Natural killer cell (primary cell): ENCODE measurements around the gene TSHZ1. TPM values are rescaled to one million over a fixed set of nuclear protein-coding genes. Genes with fewer than 3 reads are reported as not detected.

ENCODE experiments used
- ATAC-seq, 3 donors: fragments of 150-1000 bp in 2 of 3; fragments of 200-7000 bp in 1 of 3; cut with Tn5 transposase; 1 replicate in 1 of 3; 2 replicates in 2 of 3; pipeline ENCODE4 v1.10.0; 2021; ENCODE audit warnings: mild to moderate bottlenecking in 2 of 3, moderate library complexity in 2 of 3
- DNase-seq, 2 donors: peaks; one replicate each; pipeline versions ENCODE4 v3.0.0 to v3.0.0-alpha.2; 2013 to 2021; ENCODE audit warnings: mixed read lengths in 1 of 2
- H3K27ac ChIP-seq: one replicate; pipeline ENCODE4 v1.5.1; 2013; ENCODE audit warnings: mild to moderate bottlenecking, low read length
- H3K27me3 ChIP-seq: one replicate; pipeline ENCODE4 v1.6.1; 2013; ENCODE audit warnings: low read length; ENCODE audit not compliant: control insufficient read depth, insufficient read depth
- H3K36me3 ChIP-seq: one replicate; pipeline ENCODE4 v1.6.1; 2013; ENCODE audit warnings: low read length; ENCODE audit not compliant: control insufficient read depth, insufficient read depth
- H3K4me1 ChIP-seq: one replicate; pipeline ENCODE4 v1.6.1; 2013; ENCODE audit warnings: low read length; ENCODE audit not compliant: control insufficient read depth, insufficient read depth
- H3K4me3 ChIP-seq: one replicate; pipeline ENCODE4 v1.5.1; 2013; ENCODE audit warnings: low read length
- H3K9me3 ChIP-seq: one replicate; pipeline ENCODE4 v1.6.1; 2013; ENCODE audit warnings: low read length; ENCODE audit not compliant: control insufficient read depth, insufficient read depth
- H3K27ac Mint-ChIP-seq, 2 donors: one replicate each; pipeline ENCODE4 v1.8.0; 2022; ENCODE audit warnings: mild to moderate bottlenecking in 2 of 2, mixed read lengths in 2 of 2, moderate library complexity in 1 of 2
- H3K27me3 Mint-ChIP-seq, 2 donors: one replicate each; pipeline ENCODE4 v1.8.0; 2022; ENCODE audit warnings: low read depth in 2 of 2, mixed read lengths in 2 of 2
- H3K36me3 Mint-ChIP-seq: one replicate; pipeline ENCODE4 v1.8.0; 2022; ENCODE audit warnings: mixed read lengths
- H3K4me1 Mint-ChIP-seq, 2 donors: one replicate each; pipeline ENCODE4 v1.8.0; 2022; ENCODE audit warnings: mixed read lengths in 2 of 2
- H3K4me3 Mint-ChIP-seq: one replicate; pipeline ENCODE4 v1.8.0; 2022; ENCODE audit warnings: mild to moderate bottlenecking, moderate library complexity, mixed read lengths
- H3K9me3 Mint-ChIP-seq, 2 donors: one replicate each; pipeline ENCODE4 v1.8.0; 2022; ENCODE audit warnings: mixed read lengths in 2 of 2
- CTCF ChIP-seq: fragments of 200-600 bp; IDR thresholded peaks from one replicate; pipeline ENCODE4 v1.8.0; 2022; ENCODE audit warnings: antibody characterized with exemption
- WGBS: methylation state at CpG from one replicate; pipeline ENCODE4 v1.1.7; 2013; ENCODE audit warnings: missing lambda C conversion rate; ENCODE audit not compliant: insufficient coverage; 5-methylcytosine and 5-hydroxymethylcytosine counted together
- intact Hi-C: fragments of 100-400 bp; cut with micrococcal nuclease; formaldehyde crosslinking; loops from one replicate; pipeline ENCODE4 v1.14.2; 2022
- total RNA-seq, 4 donors: library from RNA; stranded (reverse); fragments of 120-200 nt in 1 of 4; gene quantifications; one replicate each; pipeline versions ENCODE4 v1.2.3 to v1.2.4, GENCODE V29; 2013 to 2022

TSHZ1 gene
- total RNA-seq, 3 donors from 2014 or later (not counting 1 experiment from before 2014, with no cell fraction given) = 44.3 to 51.6 (median 44.8) TPM

- no peak for TF ChIP-seq CTCF
- H3K4me3 ChIP-seq = no peak overlapping the region
- H3K9me3 Mint-ChIP-seq = no peaks in the 10 kb centered on the region
- peaks cover 20 to 61% of the 10 kb centered on the region in 2 donors for H3K4me1 Mint-ChIP-seq
- H3K27me3 Mint-ChIP-seq = no peaks in the 10 kb centered on the region
- H3K27me3 ChIP-seq = no peaks in the 10 kb centered on the region
- H3K27ac ChIP-seq = no peak overlapping the region
- no peaks in the 10 kb centered on the region for H3K9me3 ChIP-seq
- H3K4me1 ChIP-seq = peaks cover 5% of the 10 kb centered on the region
- intact Hi-C loops = no loop called here
- H3K36me3 Mint-ChIP-seq = no peaks in the 10 kb centered on the region
- 95% methylated on average over 10 of the region's 10 CpGs for WGBS
- peaks cover 2% of the 10 kb centered on the region for H3K36me3 ChIP-seq
- ATAC-seq = no peak
- H3K27ac Mint-ChIP-seq = no peak overlapping the region
- H3K4me3 Mint-ChIP-seq = no peak overlapping the region
- DNase-seq = no peak
These were observed 28.2 kb downstream of the TSHZ1 start for GRCh38 chr18:75238786-75239185.

- peak in 1 of 2 donors; percentile 13 for DNase-seq
- Histone ChIP-seq H3K27ac (no peak overlapping the region), H3K4me3 (no peak overlapping the region), H3K27me3 (no peaks in the 10 kb centered on the region), H3K4me1 (peaks cover 13% of the 10 kb centered on the region), H3K9me3 (no peaks in the 10 kb centered on the region), H3K36me3 (peaks cover 2% of the 10 kb centered on the region)
- Mint-ChIP-seq H3K9me3 (no peaks in the 10 kb centered on the region), H3K27ac (no peak overlapping the region), H3K4me1 (peaks cover 29 to 67% of the 10 kb centered on the region in 2 donors), H3K36me3 (no peaks in the 10 kb centered on the region), H3K4me3 (no peak overlapping the region), H3K27me3 (no peaks in the 10 kb centered on the region)
- ATAC-seq = peak in 1 of 3 donors; percentile 40
- WGBS = 97% methylated on average over 10 of the region's 10 CpGs
- TF ChIP-seq CTCF = no peak
- intact Hi-C loops = no loop called here
These were observed 29.8 kb downstream of the TSHZ1 start for GRCh38 chr18:75240433-75240832.

- Histone ChIP-seq H3K36me3 (no peaks in the 10 kb centered on the region), H3K4me1 (peaks cover 21% of the 10 kb centered on the region), H3K27ac (no peak overlapping the region), H3K4me3 (no peak overlapping the region), H3K9me3 (no peaks in the 10 kb centered on the region), H3K27me3 (no peaks in the 10 kb centered on the region)
- WGBS = 100% methylated on average over 1 of the region's 1 CpG
- TF ChIP-seq CTCF = no peak
- no peaks in the 10 kb centered on the region for H3K27me3 Mint-ChIP-seq
- DNase-seq = no peak
- no peaks in the 10 kb centered on the region for H3K9me3 Mint-ChIP-seq
- H3K36me3 Mint-ChIP-seq = no peaks in the 10 kb centered on the region
- H3K4me3 Mint-ChIP-seq = no peak overlapping the region
- ATAC-seq = no peak
- peaks cover 42 to 70% of the 10 kb centered on the region in 2 donors for H3K4me1 Mint-ChIP-seq
- intact Hi-C loops = no loop called here
- H3K27ac Mint-ChIP-seq = peak overlapping the region in 1 of 2 donors; percentile 7
These were observed 31.1 kb downstream of the TSHZ1 start for GRCh38 chr18:75241705-75242104.
